HG02970 (cell line): Measurements from ENCODE around the gene MYH11.

Experiments
- ATAC-seq: cut with Tn5 transposase; IDR thresholded peaks from one replicate; pipeline ENCODE4 v1.9.1; 2021; ENCODE audit warnings: mild to moderate bottlenecking, moderate library complexity, moderate number of reproducible peaks; ENCODE audit not compliant: unreplicated experiment, low FRiP score

Gene MYH11

GRCh38 chr16:15760129-15760528 lies 96.7 kb downstream of the MYH11 start:
- ATAC-seq: no peak

GRCh38 chr16:15759070-15759469 lies 97.8 kb downstream of the MYH11 start:
- no peak for ATAC-seq

- no peak for ATAC-seq
Measured at GRCh38 chr16:15757630-15758251, 99.1 kb downstream of the MYH11 start.

GRCh38 chr16:15757077-15757386 lies 99.8 kb downstream of the MYH11 start:
- ATAC-seq: no peak

- ATAC-seq: no peak
Measured at GRCh38 chr16:15754821-15755534, 101.8 kb downstream of the MYH11 start.

GRCh38 chr16:15752717-15753488 lies 103.9 kb downstream of the MYH11 start:
- no peak for ATAC-seq

- no peak for ATAC-seq
Measured at GRCh38 chr16:15751940-15752339, 104.9 kb downstream of the MYH11 start.

- ATAC-seq: no peak
Measured at GRCh38 chr16:15749985-15750384, 106.8 kb downstream of the MYH11 start.

- ATAC-seq: no peak
Measured at GRCh38 chr16:15749371-15749770, 107.5 kb downstream of the MYH11 start.

- no peak for ATAC-seq
Measured at GRCh38 chr16:15748654-15749053, 108.2 kb downstream of the MYH11 start.

- ATAC-seq: no peak
Measured at GRCh38 chr16:15747937-15748336, 108.9 kb downstream of the MYH11 start.

- ATAC-seq: no peak
Measured at GRCh38 chr16:15746332-15746731, 110.5 kb downstream of the MYH11 start.

- ATAC-seq: no peak
Measured at GRCh38 chr16:15743657-15744056, 113.2 kb downstream of the MYH11 start.

GRCh38 chr16:15742716-15743115 lies 114.1 kb downstream of the MYH11 start:
- no peak for ATAC-seq

GRCh38 chr16:15741207-15741871 lies 115.5 kb downstream of the MYH11 start:
- ATAC-seq: no peak

- no peak for ATAC-seq
Measured at GRCh38 chr16:15739950-15740349, 116.9 kb downstream of the MYH11 start.

- ATAC-seq: no peak
Measured at GRCh38 chr16:15739464-15739863, 117.4 kb downstream of the MYH11 start.

- ATAC-seq: no peak
Measured at GRCh38 chr16:15737140-15737644, 119.6 kb downstream of the MYH11 start.

GRCh38 chr16:15736529-15736928 lies 120.3 kb downstream of the MYH11 start:
- no peak for ATAC-seq

- ATAC-seq: no peak
Measured at GRCh38 chr16:15735610-15736009, 121.2 kb downstream of the MYH11 start.

GRCh38 chr16:15732416-15732815 lies 124.4 kb downstream of the MYH11 start:
- ATAC-seq: no peak
